Brain microvascular endothelial cell (primary cell): ENCODE data around the gene VSIR.

Source experiments
- DNase-seq: peaks from one replicate; pipeline ENCODE4 v3.0.0-alpha.2; 2020
- H3K27ac ChIP-seq: fragments of 250-450 bp; sonication (Bioruptor Pico); 2 replicates; pipeline ENCODE4 v1.5.1; 2020; ENCODE audit warnings: mild to moderate bottlenecking, moderate library complexity
- H3K27me3 ChIP-seq: fragments of 250-450 bp; sonication (Bioruptor Pico); replicated peaks from 2 replicates; pipeline ENCODE4 v1.5.1; 2020; ENCODE audit warnings: mild to moderate bottlenecking
- H3K36me3 ChIP-seq: fragments of 250-450 bp; sonication (Bioruptor Pico); replicated peaks from 2 replicates; pipeline ENCODE4 v1.5.1; 2020; ENCODE audit warnings: mild to moderate bottlenecking
- H3K4me3 ChIP-seq: 2 replicates; pipeline ENCODE4 v1.5.1; 2011; ENCODE audit warnings: low read depth, mild to moderate bottlenecking, control low read depth, low read length, moderate library complexity
- in situ Hi-C: cut with HindIII; loops from 2 replicates; pipeline ENCODE4 v1.10.0; 2017; ENCODE audit warnings: low sequenced_read_pairs, low pct_ligation_motif_present
- TF ChIP-seq, protein P1 (sequence below): IDR thresholded peaks from 2 replicates; pipeline ENCODE4 v1.5.1; 2011; ENCODE audit warnings: low read depth, mild to moderate bottlenecking, moderate library complexity, low read length, control low read depth, inconsistent platforms; ENCODE audit errors: missing control alignments

The VSIR gene

GRCh38 chr10:71708897-71709882 lies 64.1 kb downstream of the VSIR start:
- H3K36me3 ChIP-seq, result no peaks in the 10 kb centered on the region
- in situ Hi-C loops, result no loop called here
- TF ChIP-seq, protein P1, sequence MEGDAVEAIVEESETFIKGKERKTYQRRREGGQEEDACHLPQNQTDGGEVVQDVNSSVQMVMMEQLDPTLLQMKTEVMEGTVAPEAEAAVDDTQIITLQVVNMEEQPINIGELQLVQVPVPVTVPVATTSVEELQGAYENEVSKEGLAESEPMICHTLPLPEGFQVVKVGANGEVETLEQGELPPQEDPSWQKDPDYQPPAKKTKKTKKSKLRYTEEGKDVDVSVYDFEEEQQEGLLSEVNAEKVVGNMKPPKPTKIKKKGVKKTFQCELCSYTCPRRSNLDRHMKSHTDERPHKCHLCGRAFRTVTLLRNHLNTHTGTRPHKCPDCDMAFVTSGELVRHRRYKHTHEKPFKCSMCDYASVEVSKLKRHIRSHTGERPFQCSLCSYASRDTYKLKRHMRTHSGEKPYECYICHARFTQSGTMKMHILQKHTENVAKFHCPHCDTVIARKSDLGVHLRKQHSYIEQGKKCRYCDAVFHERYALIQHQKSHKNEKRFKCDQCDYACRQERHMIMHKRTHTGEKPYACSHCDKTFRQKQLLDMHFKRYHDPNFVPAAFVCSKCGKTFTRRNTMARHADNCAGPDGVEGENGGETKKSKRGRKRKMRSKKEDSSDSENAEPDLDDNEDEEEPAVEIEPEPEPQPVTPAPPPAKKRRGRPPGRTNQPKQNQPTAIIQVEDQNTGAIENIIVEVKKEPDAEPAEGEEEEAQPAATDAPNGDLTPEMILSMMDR, result no peak
- DNase-seq, result no peak
- H3K4me3 ChIP-seq, result no peak overlapping the region
- no peaks in the 10 kb centered on the region for H3K27me3 ChIP-seq
- H3K27ac ChIP-seq, result no peak overlapping the region

- no peak overlapping the region for H3K4me3 ChIP-seq
- TF ChIP-seq, protein P1, result peak; percentile 91
- no peak overlapping the region for H3K27ac ChIP-seq
- no peak for DNase-seq
- in situ Hi-C loops, result no loop called here
- no peaks in the 10 kb centered on the region for H3K36me3 ChIP-seq
- H3K27me3 ChIP-seq, result peaks cover 2% of the 10 kb centered on the region
Observed at GRCh38 chr10:71708301-71708703, 65.0 kb downstream of the VSIR start.

DNA sequence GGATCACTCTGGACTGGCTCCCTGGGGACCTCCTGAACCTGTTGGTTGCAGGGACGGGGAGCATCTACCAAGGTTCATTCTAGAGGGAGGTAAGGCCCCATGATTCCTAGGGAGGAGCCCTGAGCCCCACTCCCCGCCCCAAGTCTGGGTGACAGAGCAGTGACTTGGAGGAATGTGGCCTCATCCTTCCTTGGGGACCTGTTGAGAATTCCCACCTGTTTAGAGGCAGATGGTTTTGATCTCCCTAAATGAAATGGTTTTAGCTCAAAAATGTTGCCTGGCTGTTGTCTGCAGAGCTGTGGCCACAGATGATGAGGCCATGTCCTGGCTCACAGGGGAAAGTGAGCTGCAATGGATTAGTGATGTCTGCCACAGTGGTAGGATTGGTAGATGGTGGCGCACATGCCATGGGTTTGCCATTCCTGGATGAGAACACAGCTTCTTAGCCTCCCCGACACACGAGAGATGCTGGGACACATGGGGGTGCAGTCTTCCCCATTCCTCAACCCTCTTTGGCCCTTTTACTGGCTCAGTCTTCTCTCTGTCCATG lies 66.0 kb downstream of the VSIR start:
- Histone ChIP-seq H3K27me3 (peaks cover 2% of the 10 kb centered on the region), H3K36me3 (no peaks in the 10 kb centered on the region), H3K4me3 (no peak overlapping the region), H3K27ac (no peak overlapping the region)
- no peak for DNase-seq
- TF ChIP-seq, protein P1, result no peak
- in situ Hi-C loops, result no loop called here

DNA sequence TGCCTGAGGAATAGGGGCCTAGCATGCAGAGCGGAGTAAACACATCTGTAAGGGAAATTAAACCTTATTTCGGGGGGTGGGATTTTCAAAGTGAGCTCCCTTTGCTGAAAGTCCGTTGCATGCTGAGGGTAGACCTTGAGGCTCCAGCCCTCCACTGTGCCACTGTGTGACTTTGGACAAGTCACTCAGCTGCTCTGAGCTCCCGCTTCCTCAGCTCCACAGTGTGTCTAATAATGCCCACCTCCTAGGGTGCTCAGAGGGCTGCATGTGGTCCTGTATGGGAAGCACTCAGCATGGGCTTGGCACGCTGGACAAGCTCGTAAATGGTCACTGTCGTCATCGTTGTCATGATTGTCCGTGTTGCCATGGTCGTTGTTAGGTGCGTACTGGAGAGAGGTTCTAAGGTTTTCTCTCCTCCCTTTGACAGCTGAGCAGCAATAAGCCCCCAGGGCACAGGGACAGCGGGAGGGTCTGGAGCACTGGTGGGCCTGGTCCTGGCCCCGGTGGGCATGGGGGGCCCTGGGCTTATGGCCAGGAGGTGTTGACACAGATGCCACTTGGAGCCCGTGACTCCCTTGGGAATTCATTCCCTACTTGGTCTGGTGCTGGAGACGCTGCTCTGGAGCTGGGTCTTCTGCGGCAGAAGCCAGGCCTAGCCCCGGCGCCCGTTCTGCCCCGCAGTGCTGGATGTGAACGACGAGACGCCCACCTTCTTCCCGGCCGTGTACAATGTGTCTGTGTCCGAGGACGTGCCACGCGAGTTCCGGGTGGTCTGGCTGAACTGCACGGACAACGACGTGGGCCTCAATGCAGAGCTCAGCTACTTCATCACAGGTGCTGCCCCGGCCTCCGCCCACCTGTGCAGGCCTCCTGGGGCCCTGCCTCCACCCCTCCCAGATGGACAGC lies 66.9 kb downstream of the VSIR start:
- in situ Hi-C loops, result no loop called here
- no peak overlapping the region for H3K4me3 ChIP-seq
- H3K27ac ChIP-seq, result no peak overlapping the region
- no peak for DNase-seq
- H3K27me3 ChIP-seq, result peaks cover 2% of the 10 kb centered on the region
- TF ChIP-seq, protein P1, result no peak
- no peaks in the 10 kb centered on the region for H3K36me3 ChIP-seq

- no peak for DNase-seq
- in situ Hi-C loops, result no loop called here
- Histone ChIP-seq H3K27ac (no peak overlapping the region), H3K4me3 (no peak overlapping the region), H3K36me3 (no peaks in the 10 kb centered on the region), H3K27me3 (peaks cover 4% of the 10 kb centered on the region)
- TF ChIP-seq, protein P1, result no peak
Observed at GRCh38 chr10:71705582-71705981, 67.7 kb downstream of the VSIR start.
